Endothelial cell of umbilical vein (primary cell): ENCODE results near the gene HTRA1. TPM values are rescaled to one million over a fixed set of nuclear protein-coding genes. Genes with fewer than 3 reads are reported as not detected.

Experiments used
- BruUV-seq: library from RNA; stranded (reverse); fragments of 400-500 nt; replicated peaks from 2 replicates; lab custom pipeline; 2021; lab: Mats Ljungman, UMichigan
- CTCF ChIA-PET: fragments of 300-600, 350-600 bp; sonication (Branson Sonifier 250); formaldehyde crosslinking; loops from one replicate; lab custom pipeline; 2021; ENCODE audit warnings: antibody characterized with exemption, inconsistent platforms; lab: Charles Lee
- POLR2A ChIA-PET: fragments of 300-600, 350-600 bp; sonication (Branson Sonifier 250); formaldehyde crosslinking; loops from one replicate; lab custom pipeline; 2021; ENCODE audit warnings: antibody characterized with exemption, inconsistent platforms; lab: Charles Lee
- DNase-seq: peaks from one replicate; pipeline ENCODE4 v3.0.0-alpha.2; 2011; ENCODE audit warnings: low read depth, low spot score
- FAIRE-seq: peaks from 2 replicates; lab custom pipeline; 2011; peaks lifted over from hg19 to GRCh38; lab: Jason Lieb, UNC
- H2AFZ ChIP-seq: 2 replicates; pipeline ENCODE4 v1.6.0; 2012; ENCODE audit warnings: low read depth, low read length, control low read depth, inconsistent platforms
- H3K27ac ChIP-seq: 2 replicates; pipeline ENCODE4 v1.5.1; 2011; ENCODE audit warnings: low read depth, mild to moderate bottlenecking, control low read depth, low read length, moderate library complexity; ENCODE audit not compliant: insufficient read depth
- H3K27me3 ChIP-seq, 2 experiments: 2 replicates each; pipeline versions ENCODE4 v1.6.0 to v1.6.1; 2011; ENCODE audit warnings: low read length in 2 of 2, mixed read lengths in 1 of 2; ENCODE audit not compliant: control insufficient read depth in 2 of 2, insufficient read depth in 2 of 2
- H3K36me3 ChIP-seq, 2 experiments: 2 replicates in 1 of 2; 3 replicates in 1 of 2; pipeline ENCODE4 v1.5.1; 2011; ENCODE audit warnings: low read length in 2 of 2, mild to moderate bottlenecking in 1 of 2, moderate library complexity in 1 of 2; ENCODE audit not compliant: control insufficient read depth in 2 of 2, insufficient read depth in 2 of 2; ENCODE audit errors: extremely low read depth in 1 of 2
- H3K4me1 ChIP-seq: 3 replicates; pipeline ENCODE4 v1.5.1; 2011; ENCODE audit warnings: mild to moderate bottlenecking, low read length; ENCODE audit not compliant: control insufficient read depth, insufficient read depth; ENCODE audit errors: extremely low read depth
- H3K4me2 ChIP-seq: 2 replicates; pipeline ENCODE4 v1.6.1; 2011; ENCODE audit warnings: low read length, control low read depth, mixed read lengths; ENCODE audit not compliant: insufficient read depth
- H3K4me3 ChIP-seq, 3 experiments: fragments of 200-600 bp in 1 of 3; sonication (generic), shearing (Covaris generic) in 1 of 3; replicated peaks in 1 of 3; 2 replicates each; pipeline ENCODE4 v1.5.1; 2011 to 2016; ENCODE audit warnings: control low read depth in 3 of 3, low read length in 3 of 3, mild to moderate bottlenecking in 2 of 3, inconsistent platforms in 1 of 3, low read depth in 1 of 3, moderate library complexity in 1 of 3; ENCODE audit not compliant: insufficient read depth in 1 of 3
- H3K79me2 ChIP-seq: 2 replicates; pipeline ENCODE4 v1.6.0; 2012; ENCODE audit warnings: low read length, inconsistent platforms; ENCODE audit not compliant: control insufficient read depth, insufficient read depth
- H3K9ac ChIP-seq: replicated peaks from 2 replicates; pipeline ENCODE3; 2011; ENCODE audit warnings: low read length, control low read depth; ENCODE audit not compliant: insufficient read depth; ENCODE audit errors: extremely low read depth
- H3K9me1 ChIP-seq: replicated peaks from 3 replicates; pipeline ENCODE4 v1.6.0; 2011; ENCODE audit warnings: mild to moderate bottlenecking, low read length; ENCODE audit not compliant: control insufficient read depth, insufficient read depth; ENCODE audit errors: extremely low read depth
- H3K9me3 ChIP-seq: replicated peaks from 2 replicates; pipeline ENCODE4 v1.5.1; 2012; ENCODE audit warnings: low read length, inconsistent platforms; ENCODE audit not compliant: control insufficient read depth, insufficient read depth
- H4K20me1 ChIP-seq: replicated peaks from 2 replicates; pipeline ENCODE3; 2011; ENCODE audit warnings: mild to moderate bottlenecking, low read length; ENCODE audit not compliant: control insufficient read depth, insufficient read depth; ENCODE audit errors: extremely low read depth
- CTCF ChIP-seq, 2 donors: IDR thresholded peaks; 1 replicate in 1 of 2; 2 replicates in 1 of 2; pipeline ENCODE4 v1.5.1; 2011; ENCODE audit warnings: low read length in 2 of 2, mild to moderate bottlenecking in 2 of 2, moderate library complexity in 2 of 2, control low read depth in 1 of 2, inconsistent platforms in 1 of 2, low read depth in 1 of 2; ENCODE audit not compliant: insufficient read depth in 1 of 2; ENCODE audit errors: extremely low read depth in 1 of 2
- EZH2 ChIP-seq: IDR thresholded peaks from 2 replicates; pipeline ENCODE4 v1.6.1; 2012; ENCODE audit warnings: borderline replicate concordance, low read depth, mild to moderate bottlenecking, moderate library complexity, low read length, inconsistent platforms; ENCODE audit not compliant: severe bottlenecking
- FOS ChIP-seq: IDR thresholded peaks from 2 replicates; pipeline ENCODE4 v1.6.1; 2011; ENCODE audit warnings: mild to moderate bottlenecking, low read length, moderate library complexity, borderline replicate concordance; ENCODE audit not compliant: insufficient read depth
- GATA2 ChIP-seq: IDR thresholded peaks from 2 replicates; pipeline ENCODE4 v1.7.0; 2011; ENCODE audit warnings: low read depth, mild to moderate bottlenecking, moderate library complexity, mixed read lengths, low read length; ENCODE audit not compliant: insufficient read length, insufficient read depth
- JUN ChIP-seq: IDR thresholded peaks from 2 replicates; pipeline ENCODE4 v1.6.1; 2011; ENCODE audit warnings: borderline replicate concordance, low read depth; ENCODE audit not compliant: insufficient read length, insufficient read depth
- MAX ChIP-seq: IDR thresholded peaks from 2 replicates; pipeline ENCODE4 v1.6.1; 2011; ENCODE audit not compliant: insufficient read depth, insufficient read length
- MYC ChIP-seq: IDR thresholded peaks from one replicate; pipeline ENCODE4 v1.6.1; 2011; ENCODE audit warnings: mild to moderate bottlenecking, low read depth, low read length
- POLR2A ChIP-seq: IDR thresholded peaks from 2 replicates; pipeline ENCODE4 v1.6.1; 2012; ENCODE audit warnings: low read depth, mild to moderate bottlenecking, control low read depth, low read length
- POLR2AphosphoS5 ChIP-seq: IDR thresholded peaks from 2 replicates; pipeline ENCODE4 v1.6.1; 2012; ENCODE audit warnings: low read depth, mild to moderate bottlenecking, control low read depth, low read length, moderate library complexity; ENCODE audit not compliant: insufficient read depth
- dilution Hi-C: fragments of 300-500 bp; cut with MboI; formaldehyde crosslinking; loops from one replicate; pipeline ENCODE4 v1.15.0; 2019; ENCODE audit warnings: low sequenced_read_pairs; ENCODE audit not compliant: extremely low pct_ligation_motif_present
- intact Hi-C: fragments of 100-400 bp; cut with micrococcal nuclease; formaldehyde crosslinking; loops from one replicate; pipeline ENCODE4 v1.10.0; 2022
- polyA plus RNA-seq, 4 experiments: library from polyadenylated mRNA; depleted of rRNA in 3 of 4; stranded (reverse) in 3 of 4; unstranded in 1 of 4; fragments of >200 nt; gene quantifications; 2 replicates each; pipeline versions ENCODE4 v1.2.1 to v1.2.3, GENCODE V29; 2011 to 2012; ENCODE audit warnings: missing spikeins in 1 of 4
- total RNA-seq: library from RNA; stranded (reverse); gene quantifications from 2 replicates; pipeline ENCODE4 v1.2.3, GENCODE V29; 2021

Gene HTRA1
- total and polyA plus RNA-seq, 2 donors (not counting 3 experiments of a cell fraction or from before 2014, with no cell fraction given), result 192 to 270 TPM

GRCh38 chr10:122487174-122487765 is 25.9 kb downstream of the HTRA1 start:
- no peak for TF ChIP-seq MAX
- no peak for TF ChIP-seq EZH2
- no peak for TF ChIP-seq GATA2
- TF ChIP-seq CTCF (IDR thresholded peaks at IDR 0.05; ENCODE audit: extremely low read depth in 1 of 2, insufficient read depth in 1 of 2, low read depth in 1 of 2, low read length in 2 of 2), result no peak
- no peak for TF ChIP-seq FOS
- TF ChIP-seq MYC, result no peak
- no peak for TF ChIP-seq JUN
- no peak for TF ChIP-seq POLR2A
- no peak for TF ChIP-seq POLR2AphosphoS5
- peaks cover 3% of the 10 kb centered on the region for H3K79me2 ChIP-seq
- peaks cover 7% of the 10 kb centered on the region for H3K4me1 ChIP-seq
- no peaks in the 10 kb centered on the region for H4K20me1 ChIP-seq
- ChIA-PET CTCF (interaction anchor here (1.5 kb wide), 1 partner anchor 219 kb away, joined by 3 read pairs; no protein-coding TSS in a partner anchor), POLR2A (no interaction called here)
- no peaks in the 10 kb centered on the region for H3K27me3 ChIP-seq
- no peak overlapping the region for H2AFZ ChIP-seq
- H3K9ac ChIP-seq, result no peak overlapping the region
- no peak for FAIRE-seq
- H3K9me1 ChIP-seq, result no peaks in the 10 kb centered on the region
- intact Hi-C loops, result no loop called here
- no TSS peak for BruUV-seq
- H3K27ac ChIP-seq, result no peak overlapping the region
- dilution Hi-C loops, result no loop called here
- H3K4me2 ChIP-seq, result no peak overlapping the region
- H3K36me3 ChIP-seq, result peaks cover 4 to 5% of the 10 kb centered on the region in 2 experiments
- no peak overlapping the region for H3K4me3 ChIP-seq
- no peak for DNase-seq
- H3K9me3 ChIP-seq, result no peaks in the 10 kb centered on the region
